ENCODE results near the gene ARID5B. TPM values are rescaled to one million over a fixed set of nuclear protein-coding genes. Genes with fewer than 3 reads are reported as not detected.
A peak's percentile ranks its signal among the peaks of the same experiment; 100 is the strongest.

Gene ARID5B
- total RNA-seq, 1 donor from 2014 or later = 81.9 TPM

GRCh38 chr10:61888744-61889143 lies 12.8 kb upstream of the ARID5B start:
- DNase-seq (ENCODE audit: low spot score) = no peak

DNA sequence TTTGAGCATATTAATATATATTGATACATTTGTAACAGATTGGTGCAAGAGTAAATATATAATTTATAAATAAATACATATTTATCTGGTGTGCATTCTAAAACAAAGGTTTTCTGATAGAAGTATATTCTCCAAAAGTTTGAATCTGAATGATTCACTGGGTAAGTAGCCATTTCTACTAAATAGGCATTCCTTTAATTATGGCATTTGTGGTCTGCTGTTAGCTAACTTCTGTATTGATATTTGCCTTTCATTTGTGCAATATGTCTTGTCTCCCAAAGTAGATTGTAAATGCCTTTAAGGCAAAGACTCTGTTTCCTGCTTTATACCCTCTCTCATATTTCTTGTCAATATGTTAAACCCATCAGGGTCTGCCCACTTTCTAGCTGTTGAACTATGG lies 11.1 kb upstream of the ARID5B start:
- no peak for DNase-seq (ENCODE audit: low spot score)

GRCh38 chr10:61890881-61891409 lies 10.6 kb upstream of the ARID5B start:
- DNase-seq (ENCODE audit: low spot score) = no peak

DNA sequence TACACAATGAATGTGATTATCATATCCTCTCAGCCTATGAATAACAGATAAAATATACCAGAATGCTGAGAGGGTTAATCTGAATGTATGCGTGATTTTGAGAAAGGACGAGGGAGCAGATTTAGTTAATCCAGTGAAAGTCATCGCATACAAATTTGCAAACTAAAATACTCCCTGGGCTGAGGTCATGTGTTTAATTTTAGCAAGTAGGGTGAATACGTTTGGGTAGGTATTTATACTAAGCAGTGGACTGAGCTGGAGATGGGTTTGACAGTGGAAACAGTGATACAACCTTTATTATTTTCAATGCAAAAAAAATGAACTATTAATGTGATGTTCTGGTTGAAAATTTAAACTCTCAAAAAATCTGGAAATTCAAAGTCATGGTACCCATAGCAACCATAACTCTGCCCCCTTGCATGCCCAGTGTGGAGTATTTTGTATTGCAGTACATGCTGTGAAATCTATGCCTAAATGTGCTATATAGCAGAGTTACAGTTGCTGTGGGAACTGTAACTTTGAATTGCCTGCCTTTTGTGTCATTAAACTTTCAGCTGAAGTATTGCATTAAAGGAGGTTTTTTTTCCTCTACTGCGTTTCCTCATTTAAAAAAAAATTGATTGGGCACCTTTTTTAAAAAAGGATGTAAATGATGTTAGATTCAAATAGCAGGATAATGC lies 9.5 kb upstream of the ARID5B start:
- DNase-seq (ENCODE audit: low spot score) = no peak

- no peak for DNase-seq (ENCODE audit: low spot score)
These were observed 8.5 kb upstream of the ARID5B start for GRCh38 chr10:61892961-61893360.

DNA sequence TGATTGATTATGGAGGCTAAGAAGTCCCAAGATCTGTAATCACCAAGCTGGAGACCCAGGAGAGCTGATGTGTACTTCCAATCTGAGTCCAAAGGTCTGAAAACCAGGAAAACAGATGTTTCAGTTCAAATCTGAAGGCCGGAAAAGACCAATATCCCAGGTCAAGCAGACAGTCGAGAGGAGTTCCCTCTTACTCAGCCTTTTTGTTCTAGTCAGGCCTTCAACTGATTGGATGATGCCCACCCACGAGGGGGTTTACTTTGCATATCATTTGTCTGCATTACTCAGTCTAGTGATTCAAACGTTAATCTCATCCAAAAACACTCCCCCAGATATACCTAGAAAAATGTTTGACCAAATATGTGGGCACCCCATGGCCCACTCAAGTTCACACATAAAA lies 7.4 kb upstream of the ARID5B start:
- DNase-seq (ENCODE audit: low spot score) = no peak

DNA sequence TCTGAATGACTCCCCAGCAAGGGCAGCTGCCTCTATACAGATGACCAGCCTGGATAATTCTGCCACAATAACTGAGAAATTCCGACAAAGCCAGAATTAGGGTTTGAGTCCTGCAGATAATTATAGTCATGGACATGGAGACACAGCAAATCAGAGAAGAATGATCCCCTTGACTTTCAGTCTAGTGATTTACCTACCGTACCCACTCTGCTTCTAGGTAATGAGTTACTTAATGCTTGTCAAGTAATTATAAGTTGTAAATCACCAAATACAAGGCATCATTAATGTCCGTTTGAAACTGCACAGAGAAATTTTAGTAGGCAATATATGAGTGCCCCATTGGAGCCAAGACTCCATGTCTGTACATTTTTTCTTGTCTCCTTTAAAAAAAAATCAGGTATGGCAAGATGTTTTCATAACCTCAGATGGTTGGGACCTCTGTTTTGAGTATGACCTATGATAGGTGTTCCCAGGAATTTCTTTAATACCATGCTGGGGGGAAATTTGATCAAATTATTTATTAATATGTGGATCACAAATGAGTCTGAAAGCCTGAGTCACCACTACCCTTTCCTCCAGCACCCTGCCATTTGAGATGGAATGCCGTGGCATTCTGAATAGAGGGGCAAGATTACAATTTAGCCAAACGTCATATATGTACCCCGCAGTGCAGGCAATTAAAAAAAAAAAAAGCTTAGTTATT lies 5.5 kb upstream of the ARID5B start:
- DNase-seq (ENCODE audit: low spot score) = no peak

- DNase-seq (ENCODE audit: low spot score) = peak; percentile 80
These were observed 4.4 kb upstream of the ARID5B start for GRCh38 chr10:61896854-61897661.

GRCh38 chr10:61897671-61898434 lies 3.6 kb upstream of the ARID5B start:
- DNase-seq (ENCODE audit: low spot score) = peak; percentile 69

- no peak for DNase-seq (ENCODE audit: low spot score)
These were observed 3.1 kb upstream of the ARID5B start for GRCh38 chr10:61898435-61898778.

GRCh38 chr10:61899069-61899531 lies 2.4 kb upstream of the ARID5B start:
- peak; percentile 37 for DNase-seq (ENCODE audit: low spot score)

DNA sequence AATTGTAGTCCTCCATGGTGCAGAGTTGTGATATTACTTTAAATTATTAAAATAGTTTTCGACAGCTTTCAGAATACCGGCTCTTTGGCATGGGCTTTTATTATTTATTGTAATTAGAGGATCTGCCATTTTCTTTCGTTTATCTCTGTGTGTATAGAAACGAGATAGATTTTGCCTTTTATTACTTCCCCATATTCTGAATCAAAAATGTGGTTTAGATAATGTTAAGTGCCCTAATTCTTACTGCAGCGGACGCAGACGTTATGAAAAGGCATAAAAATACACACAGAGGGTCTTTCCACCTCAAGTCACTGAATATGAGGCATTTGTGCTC lies 1.9 kb upstream of the ARID5B start:
- DNase-seq (ENCODE audit: low spot score) = no peak

- peak; percentile 78 for DNase-seq (ENCODE audit: low spot score)
These were observed 1.3 kb upstream of the ARID5B start for GRCh38 chr10:61899997-61900828.

DNA sequence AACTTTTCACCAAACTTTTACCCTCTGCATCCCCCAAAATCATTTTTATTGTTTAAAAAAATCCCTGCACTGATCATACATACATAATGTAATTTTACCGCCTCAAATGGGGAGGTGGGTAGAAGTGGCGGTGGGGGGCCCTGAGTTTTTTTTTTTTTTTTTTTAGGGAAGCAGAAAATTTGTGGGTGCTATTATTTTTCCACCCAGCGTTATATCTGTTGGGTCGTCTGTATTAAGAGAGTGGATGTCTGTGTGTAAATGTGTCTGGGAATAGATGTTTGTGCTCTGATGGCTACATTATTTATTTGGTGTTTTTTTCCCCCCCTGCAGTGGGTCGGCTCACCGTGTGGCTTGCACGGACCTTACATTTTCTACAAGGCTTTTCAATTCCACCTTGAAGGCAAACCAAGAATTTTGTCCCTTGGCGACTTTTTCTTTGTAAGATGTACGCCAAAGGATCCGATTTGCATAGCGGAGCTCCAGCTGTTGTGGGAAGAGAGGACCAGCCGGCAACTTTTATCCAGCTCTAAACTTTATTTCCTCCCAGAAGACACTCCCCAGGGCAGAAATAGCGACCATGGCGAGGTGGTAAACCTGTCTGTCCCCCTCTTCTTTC lies 438 bp downstream of the ARID5B start:
- no peak for DNase-seq (ENCODE audit: low spot score)

- DNase-seq (ENCODE audit: low spot score) = peak; percentile 86
These were observed 1.1 kb downstream of the ARID5B start for GRCh38 chr10:61902445-61903220.

DNA sequence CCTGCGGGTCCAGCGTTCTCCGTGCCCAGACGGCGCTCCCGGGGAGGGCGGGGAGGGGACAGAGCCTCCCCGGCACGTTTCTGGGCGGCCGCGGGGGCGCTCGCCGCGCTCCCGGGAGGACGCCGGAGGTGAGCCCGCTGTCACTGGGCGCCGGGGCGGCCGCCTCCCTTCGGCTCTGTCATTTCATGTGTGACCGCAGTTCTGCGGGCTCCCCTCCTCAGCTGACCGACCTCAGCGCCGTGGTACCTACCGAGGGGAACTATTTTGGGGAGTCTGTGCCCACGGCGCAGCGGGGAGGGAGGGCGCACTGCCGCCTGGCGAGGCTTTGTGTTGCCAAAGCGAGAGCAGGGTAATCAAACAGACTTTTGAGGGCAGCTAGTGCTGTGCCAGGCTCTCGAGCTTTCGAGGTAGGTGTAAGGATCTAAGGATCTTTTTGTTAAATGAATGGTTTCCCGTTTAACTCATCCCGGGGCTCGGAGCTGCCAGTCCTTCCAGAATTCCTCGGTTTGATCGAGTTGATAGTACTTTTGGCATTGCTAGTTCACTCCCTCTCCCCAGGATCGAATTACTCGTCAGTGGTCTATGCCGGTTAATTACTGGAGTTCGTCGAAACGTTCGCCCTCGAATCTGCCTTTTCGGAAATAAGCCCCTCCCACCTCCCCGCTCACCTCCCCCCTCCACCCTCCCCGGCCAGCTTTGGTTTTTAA lies 1.9 kb downstream of the ARID5B start:
- DNase-seq (ENCODE audit: low spot score) = peak; percentile 70

DNA sequence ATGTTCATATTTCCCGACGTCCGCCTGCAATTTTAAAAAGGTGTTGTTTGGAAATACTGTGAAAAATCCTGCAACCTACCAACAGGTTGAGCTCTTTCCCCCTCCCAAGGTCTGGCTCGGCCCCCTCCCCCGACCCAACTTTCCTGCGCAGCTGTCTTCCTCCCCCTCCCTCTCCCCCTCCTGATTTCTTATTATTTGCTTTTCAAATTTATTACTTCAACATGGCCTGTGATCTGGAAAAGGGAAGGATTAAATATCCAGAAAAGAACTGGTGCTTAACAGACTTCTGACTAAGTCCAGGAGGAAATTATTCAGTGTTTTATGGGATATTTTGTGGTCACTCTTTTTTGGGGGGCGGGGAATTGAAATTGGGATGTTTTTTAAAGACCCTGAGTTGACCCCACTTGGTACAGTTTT lies 2.4 kb downstream of the ARID5B start:
- no peak for DNase-seq (ENCODE audit: low spot score)
